Left ventricle myocardium inferior (tissue), 1 donor: Measurements from ENCODE around the gene MAN1C1. TPM values are rescaled to one million over a fixed set of nuclear protein-coding genes. Genes with fewer than 3 reads are reported as not detected.
"Not testable (repeated sequence)": the region's sequence is repeated elsewhere in the genome, so short reads cannot be mapped to it uniquely, and the experiment has no call there.

Experiments
- DNase-seq: peaks from one replicate; pipeline ENCODE4 v3.0.0-alpha.2; 2020
- H3K27ac ChIP-seq: fragments of 200-600 bp; replicated peaks from 2 replicates; pipeline ENCODE4 v1.8.0; 2021
- H3K27me3 ChIP-seq: fragments of 200-600 bp; 2 replicates; pipeline ENCODE4 v1.8.0; 2021; ENCODE audit warnings: low read depth
- H3K36me3 ChIP-seq: fragments of 200-600 bp; 2 replicates; pipeline ENCODE4 v1.8.0; 2021
- H3K4me1 ChIP-seq: fragments of 200-600 bp; 2 replicates; pipeline ENCODE4 v1.8.0; 2021
- H3K4me3 ChIP-seq: fragments of 200-600 bp; 2 replicates; pipeline ENCODE4 v1.8.0; 2021; ENCODE audit warnings: mild to moderate bottlenecking, moderate library complexity
- H3K9me3 ChIP-seq: fragments of 200-600 bp; replicated peaks from 2 replicates; pipeline ENCODE4 v1.8.0; 2021
- CTCF ChIP-seq: fragments of 200-600 bp; IDR thresholded peaks from 2 replicates; pipeline ENCODE4 v1.8.0; 2021; ENCODE audit warnings: antibody characterized with exemption, mild to moderate bottlenecking, borderline replicate concordance
- intact Hi-C: fragments of 100-400 bp; cut with micrococcal nuclease; formaldehyde crosslinking; loops from one replicate; pipeline ENCODE4 v1.11.0; 2022
- total RNA-seq: library from RNA; stranded (reverse); fragmentation: NEBNext Ultra II Directional; extraction: Animal tissue kit (Norgen Biotek cat#: 25700); gene quantifications from one replicate; pipeline ENCODE4 v1.2.1, GENCODE V29; 2021
- donor health status: DM: no; HTN: yes; CAD: no; lungs with severe emphysema.

Gene MAN1C1
- total RNA-seq, 1 donor from 2014 or later, result 18.0 TPM

DNA sequence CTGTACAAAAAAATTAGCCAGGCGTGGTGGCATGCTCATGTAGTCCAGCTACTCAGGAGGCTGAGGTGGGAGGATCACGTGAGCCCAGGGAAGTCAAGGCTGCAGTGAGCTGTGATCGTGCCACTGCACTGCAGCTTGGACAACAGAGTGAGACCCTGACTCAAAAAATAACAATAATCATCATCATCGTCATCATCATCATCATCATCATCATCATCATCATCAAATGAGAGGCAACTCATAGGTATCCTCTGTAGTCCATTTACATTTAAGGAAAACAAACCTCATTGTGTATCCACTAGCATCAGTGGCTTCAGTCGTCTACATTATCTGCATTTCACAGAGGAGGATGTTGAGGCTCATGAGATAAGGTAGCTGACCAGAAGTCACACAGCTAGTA is 114.6 kb downstream of the MAN1C1 start:
- no peak overlapping the region for H3K27ac ChIP-seq
- H3K4me1 ChIP-seq, result peaks cover 70% of the 10 kb centered on the region
- TF ChIP-seq CTCF, result no peak
- no peak for DNase-seq
- H3K36me3 ChIP-seq, result no peaks in the 10 kb centered on the region
- H3K4me3 ChIP-seq, result no peak overlapping the region
- intact Hi-C loops, result no loop called here
- H3K27me3 ChIP-seq, result no peaks in the 10 kb centered on the region
- no peaks in the 10 kb centered on the region for H3K9me3 ChIP-seq

GRCh38 chr1:25731626-25732370 is 115.2 kb downstream of the MAN1C1 start:
- no peak for DNase-seq
- no peaks in the 10 kb centered on the region for H3K27me3 ChIP-seq
- H3K36me3 ChIP-seq, result no peaks in the 10 kb centered on the region
- no peaks in the 10 kb centered on the region for H3K9me3 ChIP-seq
- H3K27ac ChIP-seq, result no peak overlapping the region
- no peak for TF ChIP-seq CTCF
- intact Hi-C loops, result no loop called here
- peaks cover 74% of the 10 kb centered on the region for H3K4me1 ChIP-seq
- no peak overlapping the region for H3K4me3 ChIP-seq

DNA sequence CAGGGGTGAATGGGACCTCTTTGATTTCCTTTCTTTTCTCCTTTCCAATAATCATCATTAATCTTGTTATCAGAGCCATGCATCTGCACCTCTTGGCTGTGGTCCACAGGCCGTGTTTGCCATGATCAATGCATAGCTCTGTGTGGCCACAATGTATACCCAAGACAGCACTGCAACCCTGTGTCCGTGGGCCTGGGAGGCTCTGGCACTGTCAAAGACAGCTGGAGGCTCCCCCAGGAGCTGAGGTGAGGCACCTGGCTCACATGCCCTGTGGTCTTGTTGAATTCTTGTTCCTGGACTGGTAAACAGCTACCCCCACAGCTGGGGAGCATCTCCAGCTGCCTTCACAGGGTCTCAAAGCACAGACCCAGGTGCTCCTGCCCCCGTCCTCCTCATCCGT is 116.2 kb downstream of the MAN1C1 start:
- H3K36me3 ChIP-seq, result no peaks in the 10 kb centered on the region
- H3K4me1 ChIP-seq, result peaks cover 74% of the 10 kb centered on the region
- H3K27me3 ChIP-seq, result no peaks in the 10 kb centered on the region
- H3K4me3 ChIP-seq, result no peak overlapping the region
- intact Hi-C loops, result no loop called here
- H3K27ac ChIP-seq, result no peak overlapping the region
- no peaks in the 10 kb centered on the region for H3K9me3 ChIP-seq
- TF ChIP-seq CTCF, result no peak
- no peak for DNase-seq

DNA sequence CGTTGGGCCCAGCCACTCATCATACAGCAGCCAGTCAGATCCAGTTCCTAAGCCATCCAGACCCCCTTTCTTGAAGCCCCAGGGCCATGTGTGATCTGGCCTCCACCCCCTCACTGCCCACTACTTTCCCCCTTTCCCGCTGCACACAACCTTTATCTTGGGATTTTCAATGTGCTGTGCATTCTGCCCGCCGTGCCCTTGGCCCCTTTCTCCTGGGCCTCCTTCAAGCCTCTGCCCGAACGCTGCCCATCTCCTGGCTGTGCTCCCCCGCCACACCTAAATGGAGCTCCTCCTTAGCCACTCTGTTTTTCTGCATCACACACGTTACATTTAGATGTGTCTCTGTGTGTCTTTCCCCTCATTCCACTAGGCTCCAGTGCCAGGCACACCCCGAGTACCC is 116.7 kb downstream of the MAN1C1 start:
- peaks cover 69% of the 10 kb centered on the region for H3K4me1 ChIP-seq
- no peak for DNase-seq
- no peak overlapping the region for H3K27ac ChIP-seq
- H3K4me3 ChIP-seq, result no peak overlapping the region
- intact Hi-C loops, result no loop called here
- no peaks in the 10 kb centered on the region for H3K27me3 ChIP-seq
- no peaks in the 10 kb centered on the region for H3K36me3 ChIP-seq
- TF ChIP-seq CTCF, result no peak
- peaks cover 2% of the 10 kb centered on the region for H3K9me3 ChIP-seq

GRCh38 chr1:25734991-25735390 is 118.4 kb downstream of the MAN1C1 start:
- H3K36me3 ChIP-seq, H3K4me3 ChIP-seq, H3K27me3 ChIP-seq, H3K9me3 ChIP-seq, intact Hi-C loops, DNase-seq: not testable (repeated sequence)
- peaks cover 55% of the 10 kb centered on the region for H3K4me1 ChIP-seq
- H3K27ac ChIP-seq, result peak overlapping the region; percentile 76

DNA sequence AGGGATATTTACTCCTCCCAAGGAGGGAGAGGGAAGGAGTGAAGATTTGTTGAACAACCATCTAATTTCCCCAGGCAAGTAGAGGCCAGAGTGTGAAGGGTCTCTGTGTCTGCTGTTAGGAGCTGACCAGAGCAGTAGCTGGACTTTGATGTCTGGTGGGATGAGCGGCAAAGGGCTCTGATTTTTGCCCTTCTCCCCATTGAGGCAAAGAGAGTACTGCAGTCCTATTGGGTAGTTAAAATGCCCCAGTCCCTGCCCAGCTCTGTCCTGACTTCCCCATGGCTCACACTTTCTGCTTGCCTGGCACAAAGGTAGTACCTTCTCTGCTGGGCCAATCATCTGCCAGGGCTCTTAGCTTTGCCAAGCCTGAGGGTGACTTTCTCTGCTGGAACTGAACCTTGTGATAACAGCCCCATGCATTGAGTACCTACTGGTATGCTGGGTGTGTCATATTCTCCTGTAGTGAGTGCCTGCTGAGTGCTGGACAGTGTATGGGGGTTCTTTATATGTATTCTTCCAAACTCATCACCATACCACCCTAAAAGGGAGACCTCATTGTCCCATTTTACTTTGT is 119.5 kb downstream of the MAN1C1 start:
- peak; percentile 34 for DNase-seq
- peaks cover 52% of the 10 kb centered on the region for H3K4me1 ChIP-seq
- no peaks in the 10 kb centered on the region for H3K27me3 ChIP-seq
- peaks cover 9% of the 10 kb centered on the region for H3K9me3 ChIP-seq
- intact Hi-C loops, result no loop called here
- H3K27ac ChIP-seq, result peak overlapping the region; percentile 76
- no peak for TF ChIP-seq CTCF
- H3K4me3 ChIP-seq, result no peak overlapping the region
- no peaks in the 10 kb centered on the region for H3K36me3 ChIP-seq
